HG02885 (cell line): ENCODE data around the gene ZNF451.

Experiments
- ATAC-seq: cut with Tn5 transposase; IDR thresholded peaks from one replicate; pipeline ENCODE4 v1.9.1; 2021; ENCODE audit warnings: mild to moderate bottlenecking; ENCODE audit not compliant: unreplicated experiment, poor library complexity

ZNF451 gene

GRCh38 chr6:57147401-57147800 lies 57.4 kb downstream of the ZNF451 start:
- ATAC-seq, result no peak

GRCh38 chr6:57147955-57148858 lies 58.2 kb downstream of the ZNF451 start:
- no peak for ATAC-seq

GRCh38 chr6:57158658-57159057 lies 68.7 kb downstream of the ZNF451 start:
- no peak for ATAC-seq

GRCh38 chr6:57159127-57159526 lies 69.1 kb downstream of the ZNF451 start:
- ATAC-seq, result no peak

GRCh38 chr6:57162028-57162427 lies 72.0 kb downstream of the ZNF451 start:
- ATAC-seq, result no peak

- ATAC-seq, result no peak
These were observed 72.5 kb downstream of the ZNF451 start for GRCh38 chr6:57162516-57162915.

GRCh38 chr6:57163956-57164355 lies 74.0 kb downstream of the ZNF451 start:
- ATAC-seq, result no peak

GRCh38 chr6:57165080-57165479 lies 75.1 kb downstream of the ZNF451 start:
- no peak for ATAC-seq

- ATAC-seq, result peak; percentile 88
These were observed 82.4 kb downstream of the ZNF451 start, which contains the start of gene BAG2 for GRCh38 chr6:57172136-57173055. Gene BAG2 (plus strand): TSS chr6:57172326. CDS start chr6:57172698, 372 bp downstream.

GRCh38 chr6:57173056-57173885 lies 83.3 kb downstream of the ZNF451 start:
- peak; percentile 19 for ATAC-seq

- ATAC-seq, result no peak
These were observed 84.0 kb downstream of the ZNF451 start for GRCh38 chr6:57173886-57174510.

GRCh38 chr6:57174511-57174907 lies 84.5 kb downstream of the ZNF451 start:
- no peak for ATAC-seq

- no peak for ATAC-seq
These were observed 87.7 kb downstream of the ZNF451 start for GRCh38 chr6:57177545-57178265.

GRCh38 chr6:57180596-57180995 lies 90.6 kb downstream of the ZNF451 start:
- no peak for ATAC-seq

GRCh38 chr6:57182017-57182432 lies 92.0 kb downstream of the ZNF451 start:
- ATAC-seq, result no peak

- ATAC-seq, result no peak
These were observed 93.3 kb downstream of the ZNF451 start for GRCh38 chr6:57183336-57183735.

GRCh38 chr6:57190140-57190539 lies 100.2 kb downstream of the ZNF451 start:
- no peak for ATAC-seq

- ATAC-seq, result no peak
These were observed 103.2 kb downstream of the ZNF451 start for GRCh38 chr6:57193177-57193576.

- ATAC-seq, result no peak
These were observed 105.5 kb downstream of the ZNF451 start for GRCh38 chr6:57195457-57195856.
